ENCODE measurements around the gene CRCP. TPM values are rescaled to one million over a fixed set of nuclear protein-coding genes. Genes with fewer than 3 reads are reported as not detected.
"Not testable (repeated sequence)": the region's sequence is repeated elsewhere in the genome, so short reads cannot be mapped to it uniquely, and the experiment has no call there.

The CRCP gene
- polyA plus RNA-seq, 3 donors: 15.5 to 18.6 (median 16.5) TPM

DNA sequence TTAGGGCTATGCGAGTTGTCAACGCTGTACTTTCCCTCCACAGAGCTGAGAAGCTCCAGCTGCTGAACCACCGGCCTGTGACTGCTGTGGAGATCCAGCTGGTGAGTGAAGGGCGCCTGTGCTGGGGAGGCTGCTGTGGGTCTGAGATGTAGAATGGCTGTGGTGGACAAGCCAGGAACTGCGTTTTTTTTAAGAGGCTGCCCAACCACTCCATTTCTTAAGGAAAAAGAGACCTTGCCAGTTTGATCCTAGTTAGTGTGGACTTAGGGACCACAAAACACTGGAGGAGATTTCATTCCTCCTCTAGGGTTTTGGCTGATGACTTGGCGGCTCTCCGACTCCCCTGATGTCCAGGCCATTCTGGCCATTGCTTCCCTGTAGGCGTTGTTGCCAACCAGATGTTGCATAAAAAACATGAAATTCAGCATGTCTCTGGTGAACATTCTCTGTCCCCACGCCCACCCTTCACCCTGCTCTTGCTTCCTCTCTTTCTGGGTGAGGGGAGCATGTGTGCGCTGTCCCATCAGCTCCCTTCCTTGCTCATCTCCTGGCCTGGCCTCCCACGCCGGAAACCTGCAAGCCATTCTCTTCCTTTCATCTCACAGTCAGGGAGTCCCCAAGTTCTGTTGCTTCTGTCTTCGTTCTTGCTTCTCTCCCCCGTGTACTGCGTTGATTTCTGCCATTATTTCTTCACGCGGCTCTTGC is 30.9 kb downstream of the CRCP start:
- WGBS, 3 donors: 67 to 88% (median 72%) methylated on average over 17 of the region's 17 CpGs
- H3K27ac ChIP-seq (ENCODE audit: low read depth, low read length): peak overlapping the region; percentile 2

DNA sequence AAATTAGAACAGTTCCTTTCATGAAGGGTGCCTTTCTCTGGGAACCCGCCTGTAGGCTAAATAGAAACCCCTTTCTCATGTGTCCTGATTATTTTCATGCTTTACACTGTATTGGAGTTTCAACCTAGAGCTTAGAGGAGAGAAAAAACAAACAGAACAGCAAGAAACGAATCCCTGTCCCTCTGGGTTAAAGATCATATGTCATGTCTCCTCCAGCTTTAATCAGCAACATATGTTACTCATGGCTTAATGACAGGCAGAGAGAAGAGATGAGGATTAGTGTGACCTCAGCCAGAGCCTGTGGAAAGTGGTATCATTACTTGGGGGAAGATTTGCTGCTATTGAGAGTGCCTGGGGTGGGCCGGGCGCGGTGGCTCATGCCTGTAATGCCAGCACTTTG is 32.1 kb downstream of the CRCP start:
- no peak overlapping the region for H3K27ac ChIP-seq (ENCODE audit: low read depth, low read length)
- 70 to 87% (median 72%) methylated on average over 5 of the region's 5 CpGs for WGBS, 3 donors

DNA sequence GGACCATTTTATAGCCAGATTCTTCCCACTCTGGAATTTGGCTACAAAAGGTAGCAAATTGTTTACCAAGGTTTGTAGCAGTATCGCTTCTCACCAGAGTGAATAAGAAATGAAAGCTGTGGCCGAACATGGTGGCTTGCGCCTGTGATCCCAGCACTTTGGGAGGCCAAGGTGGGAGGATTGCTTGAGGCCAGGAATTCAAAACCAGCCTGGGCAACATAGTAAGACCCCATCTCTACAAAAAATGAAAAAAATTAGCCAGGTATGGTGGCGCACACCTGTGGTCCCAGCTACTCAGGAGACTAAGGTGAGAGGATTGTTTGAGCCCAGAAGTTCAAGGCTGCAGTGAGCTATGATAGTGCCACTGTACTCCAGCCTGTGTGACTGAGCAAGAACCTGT is 33.0 kb downstream of the CRCP start:
- WGBS, 3 donors: 97 to 99% (median 99%) methylated on average over 4 of the region's 4 CpGs
- not testable (repeated sequence) for H3K27ac ChIP-seq (ENCODE audit: low read depth, low read length)

DNA sequence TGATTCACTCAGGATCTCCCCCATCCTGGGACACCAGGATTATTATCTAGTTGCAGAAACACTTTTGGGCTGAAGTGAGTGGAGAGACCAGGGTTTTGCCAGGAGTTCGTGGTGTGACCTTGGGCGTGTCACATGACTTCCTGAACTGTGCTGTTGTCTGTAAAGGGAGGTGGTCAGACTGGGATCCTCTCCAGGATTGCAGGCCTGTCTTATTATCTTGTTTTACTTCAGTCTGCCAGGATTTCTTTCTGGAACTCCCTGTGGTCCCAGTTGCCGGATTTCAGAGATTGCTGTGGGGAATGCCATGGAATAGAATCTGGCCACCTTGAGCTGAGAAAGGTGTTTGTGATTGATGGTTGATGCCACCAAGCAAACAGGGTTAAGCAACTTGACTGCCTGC is 35.8 kb downstream of the CRCP start:
- WGBS, 3 donors: 20 to 27% (median 26%) methylated on average over 3 of the region's 3 CpGs
- peak overlapping the region; percentile 23 for H3K27ac ChIP-seq (ENCODE audit: low read depth, low read length)

DNA sequence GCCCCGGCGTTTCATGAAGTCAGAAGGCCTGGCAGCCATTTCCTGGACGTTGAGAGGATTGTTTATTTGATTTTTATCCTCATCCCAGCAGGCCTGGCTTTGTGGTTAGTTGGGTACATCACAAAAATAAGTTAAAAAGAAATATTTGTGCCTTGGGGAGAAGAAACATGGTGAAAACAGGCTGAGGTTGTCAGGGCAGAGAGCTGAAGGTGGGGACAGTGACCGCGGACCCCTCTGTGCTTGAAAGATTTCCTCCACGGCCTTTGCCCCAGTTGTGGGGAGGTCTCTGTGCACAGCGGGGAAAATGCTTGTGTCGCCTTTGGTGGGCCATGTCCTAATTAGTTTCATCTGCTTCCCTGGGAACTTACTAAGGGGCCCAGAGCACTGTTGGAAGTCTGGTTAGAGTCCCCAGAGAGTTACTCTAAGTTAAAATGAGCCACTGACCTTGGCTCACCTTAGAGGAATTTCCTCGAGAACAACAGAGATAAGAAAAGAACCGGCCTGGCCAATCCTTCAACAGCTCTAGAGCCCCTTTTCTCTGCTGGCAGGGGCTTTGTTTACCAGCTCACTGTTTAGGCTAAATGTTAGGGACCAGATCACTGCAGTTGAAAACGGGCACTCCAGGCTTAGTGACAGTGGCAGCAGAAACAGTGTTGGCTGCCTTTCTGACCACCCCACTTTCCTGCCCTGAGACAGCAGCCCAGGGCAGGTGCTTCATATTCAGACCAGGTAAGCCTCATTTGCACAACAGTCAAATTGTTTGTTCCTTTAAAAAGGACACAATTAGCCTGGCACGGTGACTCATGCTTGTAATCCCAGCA is 37.9 kb downstream of the CRCP start:
- 35 to 50% (median 40%) methylated on average over 12 of the region's 12 CpGs for WGBS, 3 donors

DNA sequence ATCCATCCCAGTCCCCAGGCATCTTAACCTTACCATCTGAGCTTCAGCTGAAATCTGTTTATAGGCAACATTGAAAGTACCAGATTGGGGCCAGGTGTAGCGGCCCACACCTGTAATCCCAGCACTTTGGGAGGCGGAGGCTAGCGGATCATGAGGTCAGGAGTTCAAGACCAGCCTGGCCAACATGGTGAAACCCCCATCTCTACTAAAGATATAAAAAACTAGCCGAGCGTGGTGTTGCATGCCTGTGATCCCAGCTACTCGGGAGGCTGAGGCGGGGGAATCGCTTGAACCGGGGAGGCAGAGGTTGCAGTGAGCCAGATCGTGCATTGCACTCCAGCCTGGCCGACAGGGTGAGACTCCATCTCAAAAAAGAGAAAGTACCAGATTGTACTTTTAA is 39.0 kb downstream of the CRCP start:
- 96 to 97% (median 96%) methylated on average over 11 of the region's 11 CpGs for WGBS, 3 donors
- H3K27ac ChIP-seq (ENCODE audit: low read depth, low read length): no peak overlapping the region

More for the DNA sequence above, 37.9 kb downstream of the CRCP start:
- peak overlapping the region; percentile 33 for H3K27ac ChIP-seq (ENCODE audit: low read depth, low read length)

DNA sequence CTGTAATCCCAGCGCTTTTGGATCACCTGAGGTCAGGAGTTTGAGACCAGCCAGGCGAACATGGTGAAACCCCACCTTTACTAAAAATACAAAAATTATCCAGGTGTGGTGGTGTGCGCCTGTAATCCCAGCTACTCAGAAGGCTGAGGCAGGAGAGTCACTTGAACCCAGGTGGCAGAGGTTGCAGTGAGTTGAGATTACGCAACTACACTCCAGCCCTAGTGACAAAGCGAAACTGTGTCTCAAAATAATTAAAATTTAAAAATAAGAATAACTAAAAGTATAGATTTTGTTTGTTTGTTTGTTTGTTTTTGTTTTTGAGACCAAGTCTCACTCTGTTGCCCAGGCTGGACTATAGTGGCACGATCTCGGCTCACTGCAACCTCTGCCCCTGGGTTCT is 41.4 kb downstream of the CRCP start:
- WGBS, 3 donors: 98 to 99% (median 98%) methylated on average over 7 of the region's 7 CpGs
- H3K27ac ChIP-seq (ENCODE audit: low read depth, low read length): not testable (repeated sequence)

DNA sequence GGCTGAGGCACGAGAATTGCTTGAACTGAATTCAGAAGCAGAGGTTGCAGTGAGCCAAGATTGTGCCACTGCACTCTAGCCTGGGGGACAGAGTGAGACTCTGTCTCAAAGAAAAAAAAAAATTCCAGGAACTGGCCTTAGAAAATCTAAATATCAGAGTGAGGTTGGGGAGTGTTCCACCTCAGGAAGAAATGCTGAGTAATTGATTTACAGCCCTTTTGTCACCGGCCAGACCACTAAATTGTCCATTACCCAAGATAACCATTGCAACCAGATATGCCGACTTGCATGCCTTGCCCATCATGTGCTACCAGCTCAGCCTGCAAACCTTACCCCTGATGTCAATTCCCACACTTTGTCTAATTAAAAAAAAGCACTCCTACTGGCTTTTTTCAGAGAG is 42.4 kb downstream of the CRCP start:
- WGBS, 3 donors: 71 to 83% (median 77%) methylated on average over 3 of the region's 3 CpGs
- H3K27ac ChIP-seq (ENCODE audit: low read depth, low read length): no peak overlapping the region

DNA sequence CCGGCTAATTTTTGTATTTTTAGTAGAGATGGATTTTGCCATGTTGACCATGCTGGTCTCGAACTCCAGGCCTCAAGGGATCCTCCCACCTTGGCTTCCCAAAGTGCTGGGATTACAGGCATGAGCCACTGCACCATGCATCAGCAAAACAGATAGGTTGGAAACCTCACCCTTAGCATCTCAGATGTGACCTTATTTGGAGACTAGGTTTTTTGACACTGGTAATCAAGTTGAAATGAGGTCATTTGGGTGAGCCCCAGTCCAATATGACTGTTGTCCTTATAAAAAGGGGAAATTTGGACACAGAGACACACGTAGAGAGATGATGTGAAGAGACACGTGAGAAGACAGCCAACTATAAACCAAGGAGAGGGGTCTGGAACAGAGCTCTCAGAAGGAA is 48.0 kb downstream of the CRCP start:
- 76 to 91% (median 84%) methylated on average over 4 of the region's 4 CpGs for WGBS, 3 donors
- H3K27ac ChIP-seq (ENCODE audit: low read depth, low read length): no peak overlapping the region

DNA sequence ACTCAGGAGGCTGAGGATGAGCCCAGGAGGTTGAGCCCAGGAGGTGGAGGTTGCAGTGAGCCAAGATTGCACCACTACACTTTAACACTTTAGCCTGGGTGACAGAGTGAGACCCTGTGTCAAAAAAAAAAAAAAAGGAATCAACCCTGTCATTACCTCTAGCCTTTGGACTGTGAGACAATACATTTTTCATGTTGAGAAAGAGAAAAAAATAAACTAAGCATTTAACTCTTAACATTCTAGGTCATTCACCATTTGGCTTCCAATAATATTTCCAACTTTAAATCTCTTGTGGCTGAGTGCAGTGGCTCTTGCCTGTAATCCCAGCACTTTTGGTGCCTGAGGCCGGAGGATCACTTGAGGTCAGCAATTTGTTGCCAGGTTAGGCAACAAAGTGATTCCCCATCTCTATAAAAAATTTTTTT is 48.6 kb downstream of the CRCP start:
- WGBS, 3 donors: 54 to 100% (median 80%) methylated on average over 1 of the region's 1 CpG
- H3K27ac ChIP-seq (ENCODE audit: low read depth, low read length): no peak overlapping the region

DNA sequence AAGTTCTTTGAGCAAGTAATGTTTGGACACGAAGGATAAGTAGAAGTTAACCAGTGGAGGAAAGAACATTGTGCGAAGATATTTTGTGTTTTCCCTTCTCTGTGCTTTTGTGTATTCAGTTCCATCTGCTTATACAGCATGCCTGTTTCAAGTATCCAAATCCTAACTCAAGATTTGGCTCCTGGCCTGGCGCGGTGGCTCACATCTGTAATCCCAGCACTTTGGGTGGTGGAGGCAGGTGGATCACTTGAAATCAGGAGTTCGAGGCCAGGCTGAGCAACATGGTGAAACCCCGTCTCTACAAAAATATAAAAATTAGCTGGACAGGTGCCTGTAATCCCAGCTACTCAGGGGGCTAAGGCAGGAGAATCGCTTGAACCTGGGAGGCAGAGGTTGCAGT is 49.7 kb downstream of the CRCP start:
- 81 to 91% (median 86%) methylated on average over 7 of the region's 7 CpGs for WGBS, 3 donors
- no peak overlapping the region for H3K27ac ChIP-seq (ENCODE audit: low read depth, low read length)

DNA sequence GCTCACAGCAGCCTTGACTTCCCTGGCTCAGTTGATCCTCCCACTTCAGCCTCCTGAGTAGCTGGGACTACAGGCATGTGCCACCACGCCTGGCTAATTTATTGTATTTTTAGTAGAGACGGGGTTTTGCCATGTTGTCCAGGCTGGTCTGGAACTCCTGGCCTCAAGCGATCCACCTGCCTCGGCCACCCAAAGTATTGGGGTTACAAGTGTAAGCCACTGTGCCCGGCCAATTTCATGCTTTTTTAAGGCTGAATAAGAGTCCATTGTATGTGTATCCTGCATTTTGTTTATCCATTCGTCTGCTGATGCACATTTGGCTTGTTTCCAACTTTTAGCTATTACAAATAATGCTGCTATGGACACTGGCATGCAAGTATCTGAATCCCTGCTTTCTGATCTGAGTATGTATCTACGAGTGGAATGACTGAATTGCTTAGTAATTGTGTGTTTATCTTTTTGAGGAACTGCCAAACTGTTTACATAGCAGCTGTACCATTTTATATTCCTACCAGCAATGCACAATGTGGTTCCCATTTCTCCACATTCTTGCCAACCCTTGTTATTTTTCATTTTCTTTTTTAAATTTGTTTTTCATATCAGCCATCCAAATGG is 53.2 kb downstream of the CRCP start:
- no peak overlapping the region for H3K27ac ChIP-seq (ENCODE audit: low read depth, low read length)
- 59 to 70% (median 61%) methylated on average over 7 of the region's 7 CpGs for WGBS, 3 donors

DNA sequence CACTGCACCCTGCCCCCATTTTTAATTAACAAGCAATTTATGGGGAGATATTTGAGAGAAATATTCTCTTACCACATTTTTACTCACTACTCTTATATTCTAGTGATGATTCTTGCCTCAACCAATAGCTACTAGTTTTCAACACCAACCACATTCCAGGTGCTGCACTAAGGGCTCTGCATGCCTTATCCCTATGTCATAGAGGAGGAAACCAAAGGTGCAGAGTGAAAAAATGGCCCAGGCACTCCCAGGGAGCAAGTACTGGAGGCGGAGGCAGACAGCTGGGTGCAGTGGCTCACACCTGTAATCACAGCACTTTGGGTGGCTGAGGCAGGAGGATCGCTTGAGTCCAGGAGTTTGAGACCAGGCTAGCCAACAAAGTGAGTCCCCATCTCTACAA is 55.0 kb downstream of the CRCP start:
- no peak overlapping the region for H3K27ac ChIP-seq (ENCODE audit: low read depth, low read length)
- 91 to 97% (median 96%) methylated on average over 2 of the region's 2 CpGs for WGBS, 3 donors

DNA sequence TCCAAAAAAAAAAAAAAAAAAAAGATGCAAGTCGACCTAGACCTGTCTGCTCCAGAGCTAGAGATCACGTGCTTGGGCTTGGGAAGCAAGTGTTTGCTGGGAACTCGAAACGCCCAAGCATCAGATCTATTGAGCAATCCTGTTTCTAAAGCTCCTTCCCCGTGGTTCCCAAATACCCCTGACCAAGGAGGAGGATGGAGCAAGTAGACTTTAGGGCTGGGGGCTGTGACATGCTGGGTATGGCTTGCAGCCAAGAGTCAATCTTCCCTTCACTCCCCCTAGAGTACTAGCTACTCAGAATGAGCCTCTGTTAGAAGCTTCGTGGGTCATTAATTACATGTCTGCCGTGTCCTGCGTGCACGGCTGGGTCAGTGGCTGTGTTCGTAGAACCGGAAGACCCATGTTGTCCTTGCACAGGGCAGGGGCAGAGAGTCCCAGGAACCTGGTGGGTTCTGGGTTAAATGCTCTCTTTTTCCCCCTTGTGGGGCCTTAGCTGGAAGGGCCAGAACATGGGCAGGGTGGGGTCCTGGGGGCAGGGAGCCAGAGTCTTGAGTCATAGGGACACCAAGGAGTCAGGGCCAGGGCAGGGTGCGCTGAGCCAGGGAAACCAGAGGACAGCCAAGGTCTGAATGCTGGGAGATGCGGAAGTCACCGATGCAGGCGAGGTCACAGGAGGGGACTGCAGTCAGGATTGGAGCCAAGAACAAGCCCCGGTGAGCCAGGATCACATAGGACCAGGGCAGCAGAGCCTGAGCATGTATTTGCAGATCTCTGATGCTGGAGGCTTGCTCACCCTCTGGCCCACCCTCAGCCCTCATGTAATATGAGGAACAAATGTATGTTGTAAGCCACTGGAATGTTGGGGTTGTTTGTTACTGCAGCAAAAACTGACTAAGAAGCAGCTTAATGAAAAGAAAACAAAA is 55.9 kb downstream of the CRCP start:
- 43 to 53% (median 44%) methylated on average over 16 of the region's 16 CpGs for WGBS, 3 donors
- H3K27ac ChIP-seq (ENCODE audit: low read depth, low read length): peak overlapping the region; percentile 85

DNA sequence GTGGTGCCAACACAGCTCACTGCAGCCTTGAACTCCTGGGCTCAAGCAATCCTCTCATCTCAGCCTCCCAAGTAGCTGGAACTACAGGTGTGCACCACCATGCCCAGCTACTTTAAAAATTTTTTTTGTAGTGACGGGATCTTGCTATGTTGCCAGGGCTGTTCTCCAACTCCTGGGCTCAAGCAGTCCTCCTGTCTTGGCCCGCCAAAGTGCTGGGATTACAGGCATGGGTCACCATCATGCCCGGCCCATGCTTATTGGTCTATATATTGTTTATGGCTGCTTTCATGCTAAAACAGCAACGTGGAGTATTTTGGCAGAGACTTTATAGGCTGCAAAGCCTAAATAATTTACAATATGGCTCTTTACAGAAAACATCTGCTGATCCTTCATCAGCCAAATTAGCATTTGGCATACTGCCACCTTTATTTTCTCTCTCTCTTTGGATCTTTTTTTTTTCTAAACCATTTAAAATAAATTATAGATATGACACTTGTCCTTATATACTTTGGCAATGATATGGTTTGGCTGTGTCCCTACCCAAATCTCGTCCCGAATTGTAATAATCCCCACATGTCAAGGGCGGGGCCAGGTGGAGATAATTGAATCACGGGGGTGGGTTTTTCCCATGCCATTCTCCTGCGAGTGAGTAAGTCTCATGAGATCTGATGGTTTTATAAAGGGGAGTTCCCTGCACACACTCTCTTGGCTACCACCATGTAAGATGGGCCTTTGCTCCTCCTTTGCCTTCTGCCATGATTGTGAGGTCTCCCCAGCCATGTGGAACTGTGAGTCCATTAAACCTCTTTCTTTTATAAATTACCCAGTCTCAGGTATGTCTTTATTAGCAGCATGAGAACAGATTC is 58.1 kb downstream of the CRCP start:
- H3K27ac ChIP-seq (ENCODE audit: low read depth, low read length): not testable (repeated sequence)
- 65 to 75% (median 70%) methylated on average over 9 of the region's 9 CpGs for WGBS, 3 donors

DNA sequence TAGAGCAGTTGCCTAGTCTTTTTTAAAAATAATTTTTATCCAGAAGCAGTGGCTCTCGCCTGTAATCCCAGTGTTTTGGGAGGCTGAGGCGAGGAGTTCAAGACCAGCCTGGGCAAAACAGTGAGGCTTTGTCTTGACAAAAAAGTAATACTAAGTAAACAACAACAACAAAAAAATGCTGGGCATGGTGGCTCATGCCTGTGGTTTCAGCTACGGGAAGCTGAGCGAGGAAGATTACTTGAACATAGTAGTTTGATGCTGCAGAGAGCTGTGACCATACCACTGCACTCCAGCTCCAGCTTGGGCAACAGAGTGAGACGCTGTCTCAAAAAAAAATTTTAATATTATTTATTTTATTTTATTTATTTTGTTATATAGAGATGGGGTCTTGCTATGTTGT is 59.2 kb downstream of the CRCP start:
- 86 to 94% (median 92%) methylated on average over 5 of the region's 5 CpGs for WGBS, 3 donors

DNA sequence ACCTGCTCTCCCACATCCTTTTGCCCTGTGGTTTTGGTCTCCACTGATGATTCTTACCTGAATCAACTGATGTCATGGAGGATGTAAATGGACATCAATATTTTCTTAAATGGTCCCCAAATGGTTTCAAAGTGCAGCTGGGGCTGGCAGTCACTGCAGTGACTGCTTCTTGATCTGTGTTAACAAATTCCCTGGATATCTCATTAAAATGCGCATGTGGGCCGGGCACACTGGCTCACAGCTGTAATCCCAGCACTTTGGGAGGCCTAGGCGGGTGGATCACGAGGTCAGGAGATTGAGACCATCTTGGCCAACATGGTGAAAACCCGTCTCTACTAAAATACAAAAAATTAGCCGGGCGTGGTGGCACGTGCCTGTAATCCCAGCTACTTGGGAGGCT is 60.4 kb downstream of the CRCP start:
- 91 to 96% (median 92%) methylated on average over 8 of the region's 8 CpGs for WGBS, 3 donors
- H3K27ac ChIP-seq (ENCODE audit: low read depth, low read length): not testable (repeated sequence)

More for the DNA sequence above, 59.2 kb downstream of the CRCP start:
- no peak overlapping the region for H3K27ac ChIP-seq (ENCODE audit: low read depth, low read length)
